Keratinocyte (primary cell): ENCODE measurements around the gene EFEMP1. TPM values are rescaled to one million over a fixed set of nuclear protein-coding genes. Genes with fewer than 3 reads are reported as not detected.

Experiments
- DNase-seq: peaks from one replicate; pipeline ENCODE4 v3.0.0-alpha.2; 2011; ENCODE audit warnings: low read depth, missing footprints, low spot score
- FAIRE-seq: peaks from 2 replicates; lab custom pipeline; 2011; peaks lifted over from hg19 to GRCh38; lab: Jason Lieb, UNC
- H2AFZ ChIP-seq: 2 replicates; pipeline ENCODE4 v1.6.0; 2012; ENCODE audit warnings: low read length, control low read depth, inconsistent platforms; ENCODE audit not compliant: control insufficient read depth
- H3K27ac ChIP-seq: 2 replicates; pipeline ENCODE4 v1.5.1; 2011; ENCODE audit warnings: low read length; ENCODE audit not compliant: control insufficient read depth, insufficient read depth
- H3K27me3 ChIP-seq: 3 replicates; pipeline ENCODE4 v1.6.0; 2011; ENCODE audit warnings: low read length; ENCODE audit not compliant: control insufficient read depth, insufficient read depth; ENCODE audit errors: extremely low read depth
- H3K36me3 ChIP-seq, 2 experiments: 2 replicates in 1 of 2; 3 replicates in 1 of 2; pipeline ENCODE4 v1.5.1; 2011; ENCODE audit warnings: low read length in 2 of 2, mild to moderate bottlenecking in 1 of 2; ENCODE audit not compliant: control insufficient read depth in 2 of 2, insufficient read depth in 2 of 2; ENCODE audit errors: extremely low read depth in 1 of 2
- H3K4me1 ChIP-seq: 3 replicates; pipeline ENCODE4 v1.5.1; 2011; ENCODE audit warnings: low read length; ENCODE audit not compliant: control insufficient read depth, insufficient read depth; ENCODE audit errors: extremely low read depth
- H3K4me2 ChIP-seq: 3 replicates; pipeline ENCODE4 v1.6.0; 2011; ENCODE audit warnings: low read depth, low read length; ENCODE audit not compliant: control insufficient read depth, insufficient read depth; ENCODE audit errors: extremely low read depth
- H3K4me3 ChIP-seq, 3 experiments: fragments of 200-600 bp in 1 of 3; sonication (generic) in 1 of 3; 2 replicates in 2 of 3; 3 replicates in 1 of 3; pipeline ENCODE4 v1.5.1; 2011 to 2016; ENCODE audit warnings: low read length in 3 of 3, mild to moderate bottlenecking in 3 of 3, control low read depth in 2 of 3, inconsistent platforms in 1 of 3, low read depth in 1 of 3, mixed read lengths in 1 of 3, mixed run types in 1 of 3, moderate library complexity in 1 of 3; ENCODE audit not compliant: control insufficient read depth in 2 of 3, insufficient read depth in 2 of 3; ENCODE audit errors: extremely low read depth in 1 of 3
- H3K79me2 ChIP-seq: 2 replicates; pipeline ENCODE4 v1.6.0; 2012; ENCODE audit warnings: low read length; ENCODE audit not compliant: control insufficient read depth, insufficient read depth
- H3K9ac ChIP-seq: 3 replicates; pipeline ENCODE4 v1.6.0; 2011; ENCODE audit warnings: low read length; ENCODE audit not compliant: control insufficient read depth, insufficient read depth; ENCODE audit errors: extremely low read depth
- H3K9me1 ChIP-seq: 3 replicates; pipeline ENCODE4 v1.6.0; 2011; ENCODE audit warnings: low read length; ENCODE audit not compliant: control insufficient read depth, insufficient read depth; ENCODE audit errors: extremely low read depth
- H3K9me3 ChIP-seq: 2 replicates; pipeline ENCODE4 v1.5.1; 2012; ENCODE audit warnings: low read depth, low read length; ENCODE audit not compliant: control insufficient read depth
- H4K20me1 ChIP-seq: 3 replicates; pipeline ENCODE4 v1.6.0; 2011; ENCODE audit warnings: low read length; ENCODE audit not compliant: control insufficient read depth, insufficient read depth; ENCODE audit errors: extremely low read depth
- EZH2 ChIP-seq: IDR thresholded peaks from one replicate; pipeline ENCODE4 v1.6.1; 2012; ENCODE audit warnings: inconsistent platforms, mild to moderate bottlenecking, low read length, moderate library complexity
- dilution Hi-C: fragments of 300-500 bp; cut with MboI; formaldehyde crosslinking; loops from one replicate; pipeline ENCODE4 v1.7.0; 2020; ENCODE audit warnings: low sequenced_read_pairs; ENCODE audit not compliant: extremely low pct_ligation_motif_present
- polyA plus RNA-seq, 5 experiments: library from polyadenylated mRNA; depleted of rRNA in 3 of 5; stranded (reverse) in 3 of 5; stranded (forward) in 1 of 5; unstranded in 1 of 5; fragments of >200 nt; gene quantifications; 1 replicate in 1 of 5; 2 replicates in 3 of 5; 3 replicates in 1 of 5; pipeline versions ENCODE4 v1.2.1 to v1.2.3, GENCODE V29; 2011 to 2012; ENCODE audit warnings: missing spikeins in 2 of 5, low read depth in 1 of 5, low replicate concordance in 1 of 5
- TF ChIP-seq, protein P1 (sequence below), 3 experiments: IDR thresholded peaks in 1 of 3; conservative IDR thresholded peaks in 1 of 3; optimal IDR thresholded peaks in 1 of 3; 2 replicates in 2 of 3; 3 replicates in 1 of 3; pipeline versions ENCODE3 to v1.5.1; 2011; ENCODE audit warnings: low read length in 3 of 3, mild to moderate bottlenecking in 3 of 3, moderate library complexity in 2 of 3, control low read depth in 1 of 3, inconsistent platforms in 1 of 3; ENCODE audit not compliant: insufficient read depth in 2 of 3; ENCODE audit errors: extremely low read depth in 1 of 3

EFEMP1 gene
- polyA plus RNA-seq, 1 donor (not counting 4 experiments of a cell fraction or from before 2014, with no cell fraction given): 234 TPM

GRCh38 chr2:55968941-55969340 lies 45.4 kb upstream of the EFEMP1 start:
- no peak overlapping the region for H2AFZ ChIP-seq
- no peaks in the 10 kb centered on the region for H3K79me2 ChIP-seq
- dilution Hi-C loops: no loop called here
- DNase-seq (no peak), FAIRE-seq (no peak)
- H3K27ac ChIP-seq: no peak overlapping the region
- H3K36me3 ChIP-seq: no peaks in the 10 kb centered on the region
- no peaks in the 10 kb centered on the region for H3K27me3 ChIP-seq
- H3K4me2 ChIP-seq: no peak overlapping the region
- H3K4me3 ChIP-seq: no peak overlapping the region
- H3K9me3 ChIP-seq: no peaks in the 10 kb centered on the region
- H3K4me1 ChIP-seq: no peaks in the 10 kb centered on the region
- H3K9ac ChIP-seq: no peak overlapping the region
- TF ChIP-seq EZH2: no peak
- TF ChIP-seq, protein P1, sequence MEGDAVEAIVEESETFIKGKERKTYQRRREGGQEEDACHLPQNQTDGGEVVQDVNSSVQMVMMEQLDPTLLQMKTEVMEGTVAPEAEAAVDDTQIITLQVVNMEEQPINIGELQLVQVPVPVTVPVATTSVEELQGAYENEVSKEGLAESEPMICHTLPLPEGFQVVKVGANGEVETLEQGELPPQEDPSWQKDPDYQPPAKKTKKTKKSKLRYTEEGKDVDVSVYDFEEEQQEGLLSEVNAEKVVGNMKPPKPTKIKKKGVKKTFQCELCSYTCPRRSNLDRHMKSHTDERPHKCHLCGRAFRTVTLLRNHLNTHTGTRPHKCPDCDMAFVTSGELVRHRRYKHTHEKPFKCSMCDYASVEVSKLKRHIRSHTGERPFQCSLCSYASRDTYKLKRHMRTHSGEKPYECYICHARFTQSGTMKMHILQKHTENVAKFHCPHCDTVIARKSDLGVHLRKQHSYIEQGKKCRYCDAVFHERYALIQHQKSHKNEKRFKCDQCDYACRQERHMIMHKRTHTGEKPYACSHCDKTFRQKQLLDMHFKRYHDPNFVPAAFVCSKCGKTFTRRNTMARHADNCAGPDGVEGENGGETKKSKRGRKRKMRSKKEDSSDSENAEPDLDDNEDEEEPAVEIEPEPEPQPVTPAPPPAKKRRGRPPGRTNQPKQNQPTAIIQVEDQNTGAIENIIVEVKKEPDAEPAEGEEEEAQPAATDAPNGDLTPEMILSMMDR (optimal IDR thresholded peaks at IDR 0.05 in 1 of 3, IDR thresholded peaks at IDR 0.05 in 1 of 3, conservative IDR thresholded peaks at IDR 0.05 in 1 of 3; ENCODE audit: extremely low read depth in 1 of 3, insufficient read depth in 2 of 3, low read length in 3 of 3): no peak
- H4K20me1 ChIP-seq: no peaks in the 10 kb centered on the region
- no peaks in the 10 kb centered on the region for H3K9me1 ChIP-seq

DNA sequence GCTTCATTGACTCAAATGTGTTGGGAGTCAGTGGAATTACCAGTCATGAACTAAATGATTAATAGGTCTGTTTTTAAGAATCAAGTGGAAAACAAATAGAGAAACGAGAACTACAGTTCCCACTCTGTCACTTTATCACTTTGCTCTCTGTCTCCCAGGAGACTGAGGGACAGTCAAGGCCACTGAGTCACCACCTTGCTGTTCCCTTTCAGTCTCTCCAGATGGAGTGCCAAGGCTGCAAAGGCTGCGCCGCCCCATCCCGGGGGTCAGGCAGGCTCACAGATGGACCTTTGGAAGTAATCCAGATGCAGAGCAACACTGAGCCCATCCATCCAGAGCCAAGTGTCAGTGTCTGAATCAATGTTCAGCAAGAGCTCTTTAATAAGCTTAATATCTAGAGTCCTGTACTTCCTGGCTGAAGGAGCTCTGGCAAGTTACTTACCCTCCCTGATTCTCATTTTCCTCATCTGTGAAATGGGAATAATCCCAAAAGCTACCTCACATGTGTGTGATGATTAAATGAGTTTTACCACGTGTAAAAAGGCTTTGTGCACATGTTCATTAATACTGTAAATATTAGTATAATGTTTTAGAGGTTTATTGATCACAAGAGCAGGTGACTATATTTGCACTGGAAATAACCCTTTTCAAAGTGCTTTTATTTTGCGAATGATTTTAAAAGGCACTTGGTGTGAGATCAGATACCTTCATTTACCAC lies 43.0 kb upstream of the EFEMP1 start:
- no peak overlapping the region for H2AFZ ChIP-seq
- no peak overlapping the region for H3K4me3 ChIP-seq
- H3K79me2 ChIP-seq: no peaks in the 10 kb centered on the region
- no peaks in the 10 kb centered on the region for H4K20me1 ChIP-seq
- H3K9ac ChIP-seq: no peak overlapping the region
- TF ChIP-seq, protein P1 (optimal IDR thresholded peaks at IDR 0.05 in 1 of 3, IDR thresholded peaks at IDR 0.05 in 1 of 3, conservative IDR thresholded peaks at IDR 0.05 in 1 of 3; ENCODE audit: extremely low read depth in 1 of 3, insufficient read depth in 2 of 3, low read length in 3 of 3): no peak
- no peak for TF ChIP-seq EZH2
- DNase-seq (no peak), FAIRE-seq (no peak)
- no peaks in the 10 kb centered on the region for H3K4me1 ChIP-seq
- no peaks in the 10 kb centered on the region for H3K9me3 ChIP-seq
- no peaks in the 10 kb centered on the region for H3K36me3 ChIP-seq
- no peak overlapping the region for H3K27ac ChIP-seq
- no peaks in the 10 kb centered on the region for H3K27me3 ChIP-seq
- H3K9me1 ChIP-seq: no peaks in the 10 kb centered on the region
- no peak overlapping the region for H3K4me2 ChIP-seq
- dilution Hi-C loops: no loop called here
